HG03108 (cell line): ENCODE results near the gene PALM3.
A peak's percentile ranks its signal among the peaks of the same experiment; 100 is the strongest.
"Not testable (repeated sequence)": the region's sequence is repeated elsewhere in the genome, so short reads cannot be mapped to it uniquely, and the experiment has no call there.

Source experiments
- ATAC-seq: cut with Tn5 transposase; IDR thresholded peaks from one replicate; pipeline ENCODE4 v1.9.1; 2021; ENCODE audit warnings: moderate library complexity; ENCODE audit not compliant: unreplicated experiment

Gene PALM3

GRCh38 chr19:14035159-14035558 is 26.7 kb downstream of the PALM3 start:
- not testable (repeated sequence) for ATAC-seq

- ATAC-seq: no peak
Measured at GRCh38 chr19:14033946-14034345, 27.9 kb downstream of the PALM3 start.

DNA sequence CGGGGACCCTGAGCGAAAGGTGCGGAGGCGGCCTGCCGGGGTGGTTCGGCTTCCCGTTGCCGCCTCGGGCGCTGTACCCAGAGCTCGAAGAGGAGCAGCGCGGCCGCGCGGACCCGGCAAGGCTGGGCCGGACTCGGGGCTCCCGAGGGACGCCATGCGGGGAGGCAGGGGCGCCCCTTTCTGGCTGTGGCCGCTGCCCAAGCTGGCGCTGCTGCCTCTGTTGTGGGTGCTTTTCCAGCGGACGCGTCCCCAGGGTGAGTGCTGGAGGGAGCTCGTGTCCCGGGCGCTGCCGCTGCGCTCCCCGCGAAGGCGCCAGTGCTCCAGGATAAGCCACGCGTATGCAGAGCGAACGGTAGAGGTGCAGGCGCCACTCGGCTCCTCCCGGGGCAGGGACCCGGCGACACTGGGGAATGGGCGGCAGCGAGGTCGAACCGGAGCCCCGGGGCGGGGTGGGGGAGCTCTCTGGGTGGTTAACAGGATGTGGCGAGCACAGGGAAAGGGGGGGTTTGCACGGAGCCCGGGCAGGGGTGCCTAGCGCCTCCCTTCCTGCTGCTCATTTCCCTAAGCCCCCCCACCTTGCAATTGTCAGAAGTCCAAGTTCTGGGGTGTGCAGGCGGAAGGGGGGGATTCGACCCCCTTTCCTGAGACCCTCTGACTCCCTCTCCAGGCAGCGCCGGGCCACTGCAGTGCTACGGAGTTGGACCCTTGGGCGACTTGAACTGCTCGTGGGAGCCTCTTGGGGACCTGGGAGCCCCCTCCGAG is 30.0 kb downstream of the PALM3 start, which contains the start of gene IL27RA:
TSS of gene IL27RA (plus strand) at position 44 of the 762 bp plus-strand sequence. CDS start at position 155, 111 bp downstream.
- peak; percentile 58 for ATAC-seq

GRCh38 chr19:14030997-14031718 is 30.7 kb downstream of the PALM3 start:
- no peak for ATAC-seq

GRCh38 chr19:14028901-14029300 is 33.0 kb downstream of the PALM3 start:
- no peak for ATAC-seq

DNA sequence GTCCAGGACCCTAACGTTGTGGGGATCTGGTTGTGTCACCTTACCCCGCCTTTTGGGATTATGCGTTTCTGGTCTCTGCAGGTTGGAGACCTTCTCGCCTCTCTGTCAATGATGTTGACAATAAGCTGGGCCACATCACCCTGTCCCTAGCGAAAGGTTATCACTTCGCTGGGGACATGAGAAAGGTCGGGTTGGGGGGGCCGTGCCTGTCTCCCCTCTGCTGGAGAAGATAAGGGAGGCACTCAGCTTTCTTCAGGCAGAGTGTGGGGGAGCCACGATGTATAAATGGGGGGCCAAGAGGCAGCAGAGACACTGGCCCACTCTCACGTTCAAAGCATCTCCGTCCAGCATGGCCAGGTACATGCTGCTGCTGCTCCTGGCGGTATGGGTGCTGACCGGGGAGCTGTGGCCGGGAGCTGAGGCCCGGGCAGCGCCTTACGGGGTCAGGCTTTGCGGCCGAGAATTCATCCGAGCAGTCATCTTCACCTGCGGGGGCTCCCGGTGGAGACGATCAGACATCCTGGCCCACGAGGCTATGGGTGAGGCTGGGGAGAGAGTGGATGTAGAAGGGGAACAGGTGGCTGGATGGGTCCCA is 33.9 kb downstream of the PALM3 start, which contains the start of gene RLN3:
TSS of gene RLN3 (plus strand) at position 293 of the 595 bp plus-strand sequence. CDS start at position 350, 57 bp downstream.
- no peak for ATAC-seq

DNA sequence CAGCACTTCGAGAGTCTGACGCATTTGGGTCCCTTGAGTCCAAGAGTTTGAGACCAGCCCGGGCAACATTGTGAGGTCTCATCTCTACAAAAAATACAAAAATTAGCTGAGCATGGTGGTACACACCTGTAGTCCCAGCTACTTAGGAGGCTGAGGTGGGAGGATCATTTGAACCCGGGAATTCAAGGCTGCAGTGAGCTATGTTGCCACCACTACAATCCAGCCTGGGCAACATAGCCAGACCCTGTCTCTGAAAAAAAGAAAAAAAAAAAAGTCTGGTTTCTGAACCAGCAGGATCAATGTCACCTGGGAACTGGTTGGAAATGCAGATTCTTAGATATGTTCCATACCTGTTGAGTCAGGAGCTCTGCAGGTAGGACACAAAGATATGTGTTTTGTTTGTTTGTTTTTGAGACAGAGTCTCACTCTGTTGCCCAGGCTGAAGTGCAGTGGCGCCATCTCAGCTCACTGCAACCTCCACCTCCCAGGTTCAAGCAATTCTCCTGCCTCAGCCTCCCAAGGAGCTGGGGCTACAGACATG is 35.2 kb downstream of the PALM3 start:
- not testable (repeated sequence) for ATAC-seq

DNA sequence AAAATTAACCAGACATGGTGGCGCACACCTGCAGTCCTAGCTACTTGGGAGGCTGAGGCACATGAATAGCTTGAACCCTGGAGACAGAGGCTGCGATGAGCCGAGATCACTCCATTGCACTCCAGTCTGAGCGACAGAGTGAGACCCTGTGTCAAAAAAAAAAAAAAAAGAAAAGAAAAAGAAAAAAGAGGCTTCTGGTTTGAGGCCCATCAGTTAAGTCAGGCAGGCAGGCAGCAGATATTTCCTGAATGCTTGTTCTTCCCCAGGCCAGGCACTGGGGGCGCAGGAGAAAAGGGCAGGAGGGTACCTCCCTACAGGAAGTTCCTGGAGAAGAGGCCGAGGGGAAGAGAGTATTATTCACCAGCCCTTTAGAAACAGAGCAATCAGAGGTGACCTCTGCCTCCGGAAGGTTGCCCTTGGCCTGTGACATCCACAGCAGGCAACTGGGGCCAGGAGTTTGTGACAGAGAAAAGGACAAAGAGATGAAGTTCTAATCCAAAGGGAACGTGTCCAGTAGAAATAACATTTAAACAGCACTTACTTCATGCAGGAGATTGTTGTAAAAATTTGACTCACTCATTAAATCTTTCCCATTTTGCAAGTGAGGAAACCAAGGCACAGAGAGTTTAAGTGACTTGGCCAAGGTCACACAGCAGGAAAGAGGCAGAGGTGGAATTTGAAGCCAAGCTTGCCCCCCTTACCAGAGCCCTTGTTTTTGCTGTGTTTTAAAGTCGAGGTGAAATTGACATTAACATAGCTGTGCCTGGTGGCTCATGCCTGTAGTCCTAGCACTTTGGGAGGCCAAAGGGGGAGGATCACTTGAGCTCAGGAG is 38.3 kb downstream of the PALM3 start:
- no peak for ATAC-seq

DNA sequence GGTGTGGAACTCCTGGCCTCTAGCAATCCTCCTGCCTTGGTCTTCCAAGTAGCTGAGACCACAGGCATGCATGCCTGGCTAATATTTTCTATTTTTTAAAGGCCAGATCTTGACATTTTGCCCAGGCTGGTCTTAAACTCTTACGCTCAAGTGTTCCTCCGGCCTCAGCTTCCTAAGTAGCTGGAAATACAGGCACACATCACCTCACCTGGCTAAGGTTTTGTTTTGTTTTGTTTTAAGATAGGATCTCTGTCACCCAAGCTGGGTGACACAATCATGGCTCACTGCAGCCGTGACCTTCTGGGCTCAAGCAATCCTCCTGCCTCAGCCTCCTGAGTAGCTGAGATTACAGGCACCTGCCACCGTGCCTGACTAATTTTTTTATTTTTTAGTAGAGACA is 39.4 kb downstream of the PALM3 start:
- no peak for ATAC-seq

GRCh38 chr19:14021474-14021873 is 40.4 kb downstream of the PALM3 start:
- ATAC-seq: no peak

- ATAC-seq: not testable (repeated sequence)
Measured at GRCh38 chr19:14019739-14020138, 42.1 kb downstream of the PALM3 start.

- no peak for ATAC-seq
Measured at GRCh38 chr19:14019100-14019499, 42.8 kb downstream of the PALM3 start.

GRCh38 chr19:14015524-14016035 is 46.3 kb downstream of the PALM3 start:
- ATAC-seq: peak; percentile 79

GRCh38 chr19:14012378-14012915 is 49.4 kb downstream of the PALM3 start:
- ATAC-seq: no peak

DNA sequence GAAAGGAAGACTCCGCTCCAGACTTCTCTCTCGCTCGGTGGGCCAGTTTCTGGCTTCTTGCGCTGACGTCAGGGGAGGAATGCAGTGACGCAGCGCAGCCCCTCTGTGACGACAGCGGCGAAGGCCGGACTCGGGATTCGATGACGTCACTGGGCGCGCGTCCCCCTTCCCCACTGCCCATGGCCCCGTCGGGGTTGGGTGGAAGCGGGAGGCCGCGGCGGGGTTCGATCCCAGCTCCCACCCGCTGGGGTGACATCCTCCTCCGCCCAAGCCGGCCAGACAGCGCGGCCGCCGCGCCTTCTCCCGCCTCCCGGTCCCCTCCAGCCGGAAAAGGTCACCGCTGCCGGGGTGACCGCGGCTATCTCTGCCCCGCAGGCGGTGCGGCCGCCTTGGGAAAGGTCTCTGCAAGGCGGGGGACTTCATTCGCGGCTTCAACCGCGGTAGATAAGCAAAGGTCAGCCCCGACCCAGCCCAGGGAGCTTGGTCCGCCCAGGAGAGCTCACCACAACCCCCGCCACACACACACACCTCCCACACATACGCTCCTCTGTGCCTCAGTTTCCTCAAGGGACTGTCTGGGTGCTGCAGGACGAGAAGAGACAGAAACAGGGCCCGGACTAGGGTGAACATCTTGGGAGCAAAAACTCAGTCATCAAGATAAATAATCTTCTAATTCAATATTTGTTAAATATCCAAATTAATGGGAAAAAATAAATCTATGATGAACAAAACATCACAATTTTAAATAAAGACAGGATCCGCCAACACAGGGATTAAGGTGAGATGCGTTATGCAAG is 54.9 kb downstream of the PALM3 start:
- ATAC-seq: peak; percentile 22

- ATAC-seq: peak; percentile 70
Measured at GRCh38 chr19:14006085-14006765, 55.7 kb downstream of the PALM3 start, which contains the start of gene RFX1. Gene RFX1, minus strand, starts transcription at chr19:14006320. Its CDS starts 12,477 bp downstream, at chr19:13993843.

DNA sequence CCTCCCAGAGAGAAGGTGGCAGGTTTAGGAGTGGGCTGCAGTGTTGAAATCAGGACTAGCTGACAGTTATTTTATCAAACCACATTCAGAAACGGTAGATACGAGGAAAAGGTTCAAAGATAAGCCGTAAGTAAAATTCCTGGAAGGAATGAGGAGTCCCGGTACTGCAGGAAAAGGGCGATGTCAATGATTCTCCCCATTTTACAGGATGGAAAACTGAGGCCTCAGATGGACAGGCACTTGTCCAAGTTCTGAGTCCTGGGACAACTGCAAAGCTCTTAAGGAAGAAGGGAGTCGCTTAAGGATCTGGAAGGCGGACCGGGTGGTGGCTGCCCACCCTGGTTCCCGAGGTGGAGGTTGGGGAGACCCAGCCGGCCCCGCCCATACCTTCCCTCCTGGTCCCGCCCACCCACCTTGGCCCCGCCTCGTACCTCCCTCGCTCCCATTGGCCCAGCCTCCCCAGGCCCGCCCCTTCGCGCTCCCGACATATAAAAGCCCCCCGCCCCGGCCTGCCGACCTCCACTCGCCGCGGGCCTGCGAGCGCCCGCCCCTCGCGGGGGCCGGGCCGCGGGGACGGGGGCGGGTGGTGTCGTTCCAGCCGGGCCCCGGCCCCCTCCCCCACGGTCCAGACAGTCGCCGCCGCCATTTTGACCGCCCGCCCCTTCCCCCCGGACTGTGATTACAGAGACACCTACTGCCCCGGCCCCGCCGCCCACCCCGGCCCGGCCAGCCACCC is 56.4 kb downstream of the PALM3 start:
- ATAC-seq: peak; percentile 22
